Panc1 (cell line): ENCODE measurements around the gene ADORA1. TPM values are rescaled to one million over a fixed set of nuclear protein-coding genes. Genes with fewer than 3 reads are reported as not detected.

ENCODE experiments used
- ATAC-seq: fragments of 200-7000 bp; cut with Tn5 transposase; 2 replicates; pipeline ENCODE4 v1.9.1; 2020; ENCODE audit warnings: mild to moderate bottlenecking, moderate library complexity
- BruUV-seq: library from RNA; stranded (reverse); fragments of 400-500 nt; replicated peaks from 2 replicates; lab custom pipeline; 2021; lab: Mats Ljungman, UMichigan
- CTCF ChIA-PET: fragments of 300-600 bp; sonication (Branson Sonifier 250); formaldehyde crosslinking; loops from one replicate; lab custom pipeline; 2022; ENCODE audit warnings: antibody characterized with exemption; lab: Charles Lee
- POLR2A ChIA-PET: fragments of 300-600 bp; sonication (Branson Sonifier 250); formaldehyde crosslinking; loops from one replicate; lab custom pipeline; 2022; ENCODE audit warnings: antibody characterized with exemption; lab: Charles Lee
- DNase-seq: peaks from one replicate; pipeline ENCODE4 v3.0.0-alpha.2; 2010; ENCODE audit warnings: low read depth, low spot score
- H3K27ac ChIP-seq: 2 replicates; pipeline ENCODE4 v1.5.1; 2011; ENCODE audit warnings: mild to moderate bottlenecking, low read length, inconsistent platforms
- H3K27me3 ChIP-seq: fragments of 200-500 bp; sonication (Bioruptor generic); 2 replicates; pipeline ENCODE4 v1.6.0; 2014; ENCODE audit warnings: low read length, inconsistent platforms; ENCODE audit not compliant: control insufficient read depth, insufficient read depth
- H3K36me3 ChIP-seq: fragments of 200-500 bp; sonication (Bioruptor generic); 2 replicates; pipeline ENCODE4 v1.5.1; 2014; ENCODE audit warnings: inconsistent platforms, mild to moderate bottlenecking, low read length, moderate library complexity; ENCODE audit not compliant: control insufficient read depth, insufficient read depth
- H3K4me1 ChIP-seq: 2 replicates; pipeline ENCODE4 v1.5.1; 2011; ENCODE audit warnings: inconsistent platforms, mild to moderate bottlenecking, low read length, moderate library complexity; ENCODE audit not compliant: control insufficient read depth, insufficient read depth
- H3K4me3 ChIP-seq, 2 experiments: 2 replicates each; pipeline ENCODE4 v1.5.1; 2011 to 2012; ENCODE audit warnings: low read depth in 2 of 2, low read length in 2 of 2, mild to moderate bottlenecking in 2 of 2, inconsistent platforms in 1 of 2, moderate library complexity in 1 of 2
- H3K9me3 ChIP-seq: fragments of 200-500 bp; sonication (Bioruptor generic); 2 replicates; pipeline ENCODE4 v1.5.1; 2014; ENCODE audit warnings: low read depth, mild to moderate bottlenecking, inconsistent platforms, low read length, moderate library complexity; ENCODE audit not compliant: control insufficient read depth, insufficient read depth
- POLR2AphosphoS5 ChIP-seq: IDR thresholded peaks from 2 replicates; pipeline ENCODE4 v1.6.1; 2012; ENCODE audit warnings: mild to moderate bottlenecking, low read depth, low read length, moderate library complexity
- SIN3A ChIP-seq: IDR thresholded peaks from 2 replicates; pipeline ENCODE4 v1.6.1; 2012; ENCODE audit warnings: low read depth, mild to moderate bottlenecking, low read length, moderate library complexity, borderline replicate concordance; ENCODE audit not compliant: insufficient read depth
- TCF7L2 ChIP-seq: IDR thresholded peaks from 2 replicates; pipeline ENCODE4 v1.6.1; 2011; ENCODE audit warnings: mild to moderate bottlenecking, low read depth, low read length, inconsistent platforms
- in situ Hi-C: cut with HindIII; loops from 2 replicates; pipeline ENCODE4 v1.10.0; 2016; ENCODE audit warnings: low sequenced_read_pairs, low pct_unique_long_range_greater_than_20kb
- intact Hi-C: fragments of 100-400 bp; cut with micrococcal nuclease; formaldehyde crosslinking; loops from one replicate; pipeline ENCODE4 v1.10.0; 2022; ENCODE audit not compliant: unreplicated experiment
- total RNA-seq: library from RNA; stranded (reverse); gene quantifications from one replicate; pipeline ENCODE4 v1.2.1, GENCODE V29; 2021; ENCODE audit not compliant: unreplicated experiment
- TF ChIP-seq, protein P1 (sequence below): fragments of 450-650 bp; IDR thresholded peaks from 2 replicates; pipeline ENCODE4 v1.5.1; 2017; ENCODE audit warnings: mild to moderate bottlenecking
- TF ChIP-seq, protein P2 (sequence below), 2 experiments: IDR thresholded peaks; 2 replicates each; pipeline ENCODE4 v1.6.1; 2011 to 2012; ENCODE audit warnings: low read depth in 2 of 2, control low read depth in 1 of 2, low read length in 1 of 2, mild to moderate bottlenecking in 1 of 2, moderate library complexity in 1 of 2; ENCODE audit not compliant: insufficient read depth in 1 of 2

Gene ADORA1
- total RNA-seq, 1 experiment from 2014 or later: 8.5 TPM

- TF ChIP-seq POLR2AphosphoS5 (no peak), TCF7L2 (no peak), SIN3A (no peak)
- TF ChIP-seq, protein P1, sequence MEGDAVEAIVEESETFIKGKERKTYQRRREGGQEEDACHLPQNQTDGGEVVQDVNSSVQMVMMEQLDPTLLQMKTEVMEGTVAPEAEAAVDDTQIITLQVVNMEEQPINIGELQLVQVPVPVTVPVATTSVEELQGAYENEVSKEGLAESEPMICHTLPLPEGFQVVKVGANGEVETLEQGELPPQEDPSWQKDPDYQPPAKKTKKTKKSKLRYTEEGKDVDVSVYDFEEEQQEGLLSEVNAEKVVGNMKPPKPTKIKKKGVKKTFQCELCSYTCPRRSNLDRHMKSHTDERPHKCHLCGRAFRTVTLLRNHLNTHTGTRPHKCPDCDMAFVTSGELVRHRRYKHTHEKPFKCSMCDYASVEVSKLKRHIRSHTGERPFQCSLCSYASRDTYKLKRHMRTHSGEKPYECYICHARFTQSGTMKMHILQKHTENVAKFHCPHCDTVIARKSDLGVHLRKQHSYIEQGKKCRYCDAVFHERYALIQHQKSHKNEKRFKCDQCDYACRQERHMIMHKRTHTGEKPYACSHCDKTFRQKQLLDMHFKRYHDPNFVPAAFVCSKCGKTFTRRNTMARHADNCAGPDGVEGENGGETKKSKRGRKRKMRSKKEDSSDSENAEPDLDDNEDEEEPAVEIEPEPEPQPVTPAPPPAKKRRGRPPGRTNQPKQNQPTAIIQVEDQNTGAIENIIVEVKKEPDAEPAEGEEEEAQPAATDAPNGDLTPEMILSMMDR: no peak
- TF ChIP-seq, protein P2, sequence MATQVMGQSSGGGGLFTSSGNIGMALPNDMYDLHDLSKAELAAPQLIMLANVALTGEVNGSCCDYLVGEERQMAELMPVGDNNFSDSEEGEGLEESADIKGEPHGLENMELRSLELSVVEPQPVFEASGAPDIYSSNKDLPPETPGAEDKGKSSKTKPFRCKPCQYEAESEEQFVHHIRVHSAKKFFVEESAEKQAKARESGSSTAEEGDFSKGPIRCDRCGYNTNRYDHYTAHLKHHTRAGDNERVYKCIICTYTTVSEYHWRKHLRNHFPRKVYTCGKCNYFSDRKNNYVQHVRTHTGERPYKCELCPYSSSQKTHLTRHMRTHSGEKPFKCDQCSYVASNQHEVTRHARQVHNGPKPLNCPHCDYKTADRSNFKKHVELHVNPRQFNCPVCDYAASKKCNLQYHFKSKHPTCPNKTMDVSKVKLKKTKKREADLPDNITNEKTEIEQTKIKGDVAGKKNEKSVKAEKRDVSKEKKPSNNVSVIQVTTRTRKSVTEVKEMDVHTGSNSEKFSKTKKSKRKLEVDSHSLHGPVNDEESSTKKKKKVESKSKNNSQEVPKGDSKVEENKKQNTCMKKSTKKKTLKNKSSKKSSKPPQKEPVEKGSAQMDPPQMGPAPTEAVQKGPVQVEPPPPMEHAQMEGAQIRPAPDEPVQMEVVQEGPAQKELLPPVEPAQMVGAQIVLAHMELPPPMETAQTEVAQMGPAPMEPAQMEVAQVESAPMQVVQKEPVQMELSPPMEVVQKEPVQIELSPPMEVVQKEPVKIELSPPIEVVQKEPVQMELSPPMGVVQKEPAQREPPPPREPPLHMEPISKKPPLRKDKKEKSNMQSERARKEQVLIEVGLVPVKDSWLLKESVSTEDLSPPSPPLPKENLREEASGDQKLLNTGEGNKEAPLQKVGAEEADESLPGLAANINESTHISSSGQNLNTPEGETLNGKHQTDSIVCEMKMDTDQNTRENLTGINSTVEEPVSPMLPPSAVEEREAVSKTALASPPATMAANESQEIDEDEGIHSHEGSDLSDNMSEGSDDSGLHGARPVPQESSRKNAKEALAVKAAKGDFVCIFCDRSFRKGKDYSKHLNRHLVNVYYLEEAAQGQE (IDR thresholded peaks at IDR 0.05; ENCODE audit: insufficient read depth in 1 of 2, low read depth in 2 of 2, low read length in 1 of 2): no peak
- ChIA-PET POLR2A (no interaction called here), CTCF (interaction anchor here (1.4 kb wide), 1 partner anchor 35 kb away, joined by 9 read pairs; no protein-coding TSS in a partner anchor)
- Histone ChIP-seq H3K36me3 (no peaks in the 10 kb centered on the region), H3K4me3 (no peak overlapping the region), H3K27ac (peak overlapping the region; percentile 75), H3K4me1 (peaks cover 47% of the 10 kb centered on the region), H3K9me3 (no peaks in the 10 kb centered on the region), H3K27me3 (no peaks in the 10 kb centered on the region)
- no peak for DNase-seq
- intact Hi-C loops (no loop called here), in situ Hi-C loops (no loop called here)
- peak; percentile 75; the same call in 1 of the 2 replicates for ATAC-seq
- no TSS peak for BruUV-seq
Measured at GRCh38 chr1:203152158-203153034, 24.9 kb downstream of the ADORA1 start.

- Histone ChIP-seq H3K27me3 (no peaks in the 10 kb centered on the region), H3K4me3 (no peak overlapping the region), H3K27ac (peak overlapping the region; percentile 75), H3K4me1 (peaks cover 47% of the 10 kb centered on the region), H3K36me3 (no peaks in the 10 kb centered on the region), H3K9me3 (no peaks in the 10 kb centered on the region)
- BruUV-seq: no TSS peak
- ATAC-seq (peak; percentile 23; the same call in 1 of the 2 replicates), DNase-seq (no peak)
- ChIA-PET CTCF (interaction anchor here (1.2 to 1.4 kb wide), 2 partner anchors 25 to 35 kb away, joined by 3 to 9 read pairs; partner anchors contain the start of gene ADORA1), POLR2A (no interaction called here)
- no peak for TF ChIP-seq SIN3A
- TF ChIP-seq, protein P1: no peak
- TF ChIP-seq, protein P2 (IDR thresholded peaks at IDR 0.05; ENCODE audit: insufficient read depth in 1 of 2, low read depth in 2 of 2, low read length in 1 of 2): no peak
- TF ChIP-seq POLR2AphosphoS5: no peak
- no peak for TF ChIP-seq TCF7L2
- intact Hi-C loops: no loop called here
- in situ Hi-C loops: no loop called here
Measured at GRCh38 chr1:203153051-203153988, 25.8 kb downstream of the ADORA1 start.
